Left ventricle myocardium superior (tissue), 1 donor: Measurements from ENCODE around the gene SESN3. TPM values are rescaled to one million over a fixed set of nuclear protein-coding genes. Genes with fewer than 3 reads are reported as not detected.
"Not testable (repeated sequence)": the region's sequence is repeated elsewhere in the genome, so short reads cannot be mapped to it uniquely, and the experiment has no call there.

ENCODE experiments used
- ATAC-seq: fragments of 200-7000 bp; cut with Tn5 transposase; one replicate; pipeline ENCODE4 v1.9.1; 2020; ENCODE audit warnings: mild to moderate bottlenecking, moderate library complexity
- DNase-seq: peaks from one replicate; pipeline ENCODE4 v3.0.0-alpha.2; 2020
- intact Hi-C: fragments of 100-400 bp; cut with micrococcal nuclease; formaldehyde crosslinking; loops from one replicate; pipeline ENCODE4 v1.11.0; 2022
- long read RNA-seq: library from polyadenylated mRNA; unstranded; transcript quantifications from one replicate; pipeline ENCODE4 v2.0.0, GENCODE V29; 2021
- total RNA-seq: library from RNA; stranded (reverse); fragmentation: NEBNext Ultra II Directional; extraction: Animal tissue kit (Norgen Biotek cat#: 25700); gene quantifications from one replicate; pipeline ENCODE4 v1.2.1, GENCODE V29; 2021
- donor health status: DM: no; HTN: yes; CAD: no; lungs with severe emphysema.

The SESN3 gene, protein sequence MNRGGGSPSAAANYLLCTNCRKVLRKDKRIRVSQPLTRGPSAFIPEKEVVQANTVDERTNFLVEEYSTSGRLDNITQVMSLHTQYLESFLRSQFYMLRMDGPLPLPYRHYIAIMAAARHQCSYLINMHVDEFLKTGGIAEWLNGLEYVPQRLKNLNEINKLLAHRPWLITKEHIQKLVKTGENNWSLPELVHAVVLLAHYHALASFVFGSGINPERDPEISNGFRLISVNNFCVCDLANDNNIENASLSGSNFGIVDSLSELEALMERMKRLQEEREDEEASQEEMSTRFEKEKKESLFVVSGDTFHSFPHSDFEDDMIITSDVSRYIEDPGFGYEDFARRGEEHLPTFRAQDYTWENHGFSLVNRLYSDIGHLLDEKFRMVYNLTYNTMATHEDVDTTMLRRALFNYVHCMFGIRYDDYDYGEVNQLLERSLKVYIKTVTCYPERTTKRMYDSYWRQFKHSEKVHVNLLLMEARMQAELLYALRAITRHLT
- 5.7 TPM for total RNA-seq
- long read RNA-seq = 0 reads

DNA sequence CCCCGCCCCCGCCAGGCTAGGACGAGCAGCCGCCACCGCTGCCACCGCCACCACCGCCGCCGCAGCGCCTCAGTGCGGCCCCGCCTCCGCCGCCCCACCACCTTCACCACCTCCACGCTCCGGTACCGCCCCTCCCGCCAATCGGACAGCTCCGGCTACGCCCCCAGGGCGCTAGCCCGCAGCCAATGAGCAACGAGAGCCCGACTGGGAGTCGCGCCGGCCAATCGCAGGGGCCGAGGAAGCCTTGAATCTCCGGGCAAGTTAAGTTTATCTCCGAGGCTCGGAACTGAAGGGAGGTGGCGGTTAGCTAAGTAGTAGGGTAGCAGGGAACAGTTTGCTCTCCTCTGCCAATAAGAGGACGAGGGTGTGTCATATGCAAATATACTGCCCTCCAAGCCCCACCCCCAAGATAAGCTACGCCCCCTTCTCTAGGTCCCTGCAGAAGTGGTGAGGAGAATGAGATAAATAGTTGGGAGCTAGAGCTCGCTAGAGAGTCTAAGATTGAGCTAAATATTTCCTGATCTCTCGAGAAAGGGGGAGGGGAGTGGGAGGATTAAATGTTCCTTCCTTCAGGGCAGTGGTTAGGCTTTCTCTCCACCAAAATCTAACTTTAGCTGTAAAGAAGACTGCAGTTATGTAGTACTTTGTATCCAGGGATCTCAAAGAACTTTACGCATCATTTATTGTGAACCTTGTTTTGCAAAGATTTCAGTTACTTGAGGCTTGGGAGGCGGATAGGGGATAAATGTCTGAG lies at the start of gene SESN3:
Gene SESN3, minus strand, starts transcription at position 76 of the 754 bp plus-strand sequence. CDS start 342 bp downstream, outside the sequence.
- ATAC-seq = peak; percentile 96
- intact Hi-C loops = loop anchor here (5.0 kb wide), 1 partner anchor 106 kb away; no protein-coding TSS in a partner anchor
- DNase-seq = peak; percentile 98

DNA sequence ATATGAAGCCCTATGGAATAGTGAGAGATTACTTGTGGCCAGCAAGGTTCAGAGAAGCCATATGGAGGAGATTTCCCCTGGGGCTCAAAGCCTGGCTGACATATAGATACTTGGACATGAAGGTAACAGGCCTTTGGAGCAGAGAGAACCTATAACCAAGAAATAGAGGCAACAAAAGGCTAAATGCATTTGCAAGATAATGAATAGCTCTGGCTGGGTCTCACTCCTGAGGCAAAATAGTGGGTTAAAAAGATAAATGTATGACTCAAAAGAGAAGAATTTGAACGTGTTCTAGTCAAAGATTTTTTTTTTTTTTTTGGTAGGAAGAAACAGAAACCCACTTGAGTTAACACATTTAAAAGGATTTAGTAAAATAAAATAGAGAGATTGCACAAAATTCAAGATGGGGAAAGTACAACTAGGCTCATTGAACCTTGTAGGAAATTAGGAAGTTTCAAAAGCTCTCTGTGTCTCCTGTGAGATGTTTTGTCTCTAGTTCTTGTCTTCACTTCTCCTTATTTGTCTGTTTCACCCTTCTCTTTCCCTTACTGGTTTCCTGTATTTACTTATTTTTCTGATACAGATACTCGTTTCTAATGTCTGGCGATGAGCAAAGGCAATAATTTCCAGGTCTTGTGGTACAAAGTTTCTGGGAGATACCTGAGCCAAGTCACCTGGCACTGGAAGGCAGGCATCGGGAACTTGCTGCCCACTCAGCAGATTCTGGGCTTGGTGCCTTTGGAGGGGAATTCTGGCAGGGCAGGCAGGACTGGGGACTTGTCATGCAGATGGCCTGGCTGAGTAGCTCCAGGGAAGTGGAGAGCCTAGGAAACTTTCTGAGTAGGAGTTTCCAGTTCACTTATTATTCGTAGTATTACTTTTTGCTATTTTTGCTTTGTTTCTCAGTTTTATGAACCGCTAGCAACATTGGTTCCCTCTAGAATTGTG lies 49.2 kb upstream of the SESN3 start:
- DNase-seq (no peak), ATAC-seq (peak; percentile 60)
- intact Hi-C loops = no loop called here

DNA sequence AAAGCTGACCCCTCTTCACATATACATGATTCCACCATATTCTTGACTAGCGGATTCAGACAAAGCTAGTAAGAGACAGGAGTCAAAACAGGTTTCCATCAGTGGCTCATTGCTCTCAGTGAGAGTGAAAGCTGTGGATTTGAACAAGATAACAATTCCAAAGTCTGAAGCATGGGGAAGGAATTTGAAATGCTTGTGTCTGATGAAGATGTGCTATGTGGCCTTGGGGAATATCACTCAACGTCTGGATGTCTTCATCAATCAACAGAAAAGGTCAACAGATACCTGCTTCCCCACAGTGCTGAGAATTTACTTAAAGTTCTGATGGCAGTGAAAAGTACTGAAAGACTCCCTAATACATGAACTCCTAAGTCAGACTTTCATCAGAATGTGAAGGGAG lies 46.9 kb upstream of the SESN3 start:
- intact Hi-C loops = no loop called here
- DNase-seq (no peak), ATAC-seq (no peak)

DNA sequence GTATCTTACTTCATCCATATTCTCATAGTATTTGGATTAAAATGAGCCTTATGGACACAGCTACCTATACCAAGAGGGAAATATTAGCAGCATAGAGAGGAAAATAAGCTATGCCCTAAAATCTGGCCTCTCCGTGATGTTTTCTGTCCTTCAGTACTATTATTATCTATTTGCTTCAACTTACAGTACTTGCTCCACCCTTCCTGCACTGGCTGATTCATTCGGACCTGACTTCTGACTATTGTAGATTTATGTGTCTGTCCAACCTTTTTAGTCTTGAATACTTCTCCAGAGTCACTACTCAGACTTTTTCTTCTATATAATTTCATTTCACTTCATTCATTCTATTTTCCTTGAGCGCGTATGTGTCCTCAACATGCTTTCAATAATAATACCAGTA lies 45.1 kb upstream of the SESN3 start:
- intact Hi-C loops = no loop called here
- ATAC-seq (no peak), DNase-seq (no peak)

DNA sequence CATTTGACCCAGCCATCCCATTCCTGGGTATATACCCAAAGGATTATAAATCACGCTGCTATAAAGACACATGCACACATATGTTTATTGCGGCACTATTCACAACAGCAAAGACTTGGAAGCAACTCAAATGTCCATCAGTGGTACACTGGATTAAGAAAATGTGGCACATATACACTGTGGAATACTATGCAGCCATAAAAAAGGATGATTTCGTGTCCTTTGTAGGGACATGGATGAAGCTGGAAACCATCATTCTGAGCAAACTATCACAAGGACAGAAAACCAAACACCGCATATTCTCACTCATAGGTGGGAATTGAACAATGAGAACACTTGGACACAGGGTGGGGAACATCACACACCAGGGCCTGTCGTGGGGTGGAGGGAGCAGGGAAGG lies 42.6 kb upstream of the SESN3 start:
- intact Hi-C loops, DNase-seq, ATAC-seq: not testable (repeated sequence)

DNA sequence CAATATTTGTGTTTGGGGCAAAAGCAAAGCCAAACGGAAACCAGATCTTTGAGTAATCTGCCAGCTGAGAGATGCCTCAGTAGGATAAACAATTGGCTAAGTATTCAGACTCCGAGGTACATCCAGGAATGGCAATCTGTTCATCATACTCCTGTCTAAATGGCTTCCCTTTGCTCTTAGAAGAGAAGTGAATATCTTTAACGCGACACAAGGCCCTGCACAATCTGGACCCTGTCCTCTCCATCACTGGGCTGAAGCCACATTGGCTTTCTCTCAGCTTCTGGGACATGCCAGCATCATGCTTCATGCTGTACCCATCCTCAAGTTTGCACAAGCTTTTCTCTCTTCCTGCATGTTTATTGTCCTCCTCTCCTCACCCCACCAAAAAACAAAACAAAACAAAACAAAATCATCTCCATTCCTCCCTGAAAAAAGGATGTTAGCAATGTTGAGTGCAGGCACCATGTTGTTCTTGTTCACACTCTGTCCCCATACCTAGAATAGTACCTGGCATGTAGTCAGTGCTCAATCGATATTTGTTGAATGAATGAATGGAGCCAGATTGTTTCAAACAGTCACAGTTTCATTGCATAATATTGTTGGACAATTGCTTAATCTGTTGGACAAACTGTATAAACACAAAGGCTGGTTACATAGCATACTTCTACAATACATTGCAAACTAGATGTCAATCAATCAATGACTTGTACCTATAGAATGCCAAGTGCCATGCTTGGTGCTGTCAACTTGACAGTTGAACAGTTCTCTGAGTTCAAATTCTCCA lies 38.2 kb upstream of the SESN3 start:
- ATAC-seq = no peak

DNA sequence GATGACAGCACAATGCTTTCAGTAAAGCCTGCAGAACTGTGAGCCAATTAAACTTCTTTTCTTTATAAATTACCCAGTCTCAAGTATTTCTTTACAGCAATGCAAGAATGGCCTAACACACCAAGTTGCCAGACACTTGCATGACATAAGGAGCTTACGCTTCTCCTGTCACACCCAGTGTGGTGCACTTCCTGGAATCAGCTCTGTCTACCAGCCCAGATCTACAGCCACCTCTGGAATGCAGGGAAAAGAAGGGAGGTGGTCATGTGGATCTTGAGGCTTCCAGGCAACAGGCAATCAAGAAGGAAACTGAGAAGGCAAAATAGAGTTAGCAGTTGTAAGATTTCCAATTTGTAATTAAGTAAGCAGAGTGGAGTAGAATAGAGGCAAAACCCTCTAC lies 37.4 kb upstream of the SESN3 start:
- ATAC-seq (no peak), DNase-seq (no peak)
- intact Hi-C loops = no loop called here

More for the DNA sequence above, 38.2 kb upstream of the SESN3 start:
- DNase-seq = no peak
- intact Hi-C loops = no loop called here

DNA sequence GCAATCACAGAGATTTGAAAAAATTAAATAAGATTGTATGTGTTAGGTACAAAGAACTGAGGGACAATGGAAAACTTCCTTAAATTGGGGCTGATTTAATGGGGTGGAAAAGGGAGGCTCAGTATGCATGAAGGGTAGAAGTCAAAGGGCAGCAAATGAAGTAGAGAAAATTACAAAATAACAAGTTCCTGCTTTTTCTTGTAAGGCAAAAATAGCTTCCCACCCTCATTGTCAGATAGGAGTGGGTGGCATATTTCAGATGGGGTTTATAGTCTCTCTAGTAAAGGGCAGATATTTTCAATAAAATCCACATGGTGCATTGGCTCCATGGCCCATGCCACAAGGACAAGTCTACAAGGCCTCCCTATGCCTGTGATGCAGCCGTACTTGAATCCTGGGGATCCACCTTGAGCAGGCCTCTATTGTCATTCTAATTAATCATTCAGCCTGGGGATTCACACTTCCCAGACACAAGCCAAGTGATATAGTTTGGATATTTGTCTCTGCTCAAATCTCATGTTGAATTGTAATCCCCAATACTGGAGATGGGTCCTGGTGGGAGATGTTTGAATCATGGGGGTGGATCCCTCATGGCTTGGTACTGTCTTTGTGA lies 36.7 kb upstream of the SESN3 start:
- intact Hi-C loops = no loop called here
- ATAC-seq = no peak
- no peak for DNase-seq

DNA sequence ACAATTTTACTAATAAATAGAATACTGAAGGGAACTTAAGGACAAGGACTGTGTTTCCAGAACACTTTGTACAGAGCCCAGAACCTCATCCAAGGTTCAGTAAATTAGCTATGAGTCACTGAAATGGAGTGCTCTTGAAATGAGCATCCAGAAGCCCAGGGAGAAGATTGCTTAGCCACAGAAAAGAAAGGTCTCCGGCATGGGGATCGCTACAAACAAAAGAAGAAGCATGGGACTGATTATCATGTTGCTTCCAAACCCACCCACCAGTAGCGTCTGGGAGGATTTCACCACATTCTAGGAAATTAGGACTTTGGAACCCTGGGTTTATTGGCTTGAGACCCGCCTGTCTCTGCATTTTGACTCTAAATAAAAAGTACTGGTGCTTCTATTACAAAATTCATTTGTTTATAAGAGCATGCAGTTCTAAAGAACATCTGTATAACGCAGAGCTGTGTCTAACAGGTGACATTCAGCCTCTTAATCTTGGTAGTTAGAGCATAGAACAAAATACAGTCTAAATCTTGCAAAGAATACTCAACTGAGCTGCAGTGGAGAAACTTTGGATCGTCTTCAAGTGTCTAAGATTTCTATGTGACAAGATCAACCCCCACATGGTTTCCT lies 35.9 kb upstream of the SESN3 start:
- intact Hi-C loops = no loop called here
- DNase-seq = no peak
- peak; percentile 79 for ATAC-seq

DNA sequence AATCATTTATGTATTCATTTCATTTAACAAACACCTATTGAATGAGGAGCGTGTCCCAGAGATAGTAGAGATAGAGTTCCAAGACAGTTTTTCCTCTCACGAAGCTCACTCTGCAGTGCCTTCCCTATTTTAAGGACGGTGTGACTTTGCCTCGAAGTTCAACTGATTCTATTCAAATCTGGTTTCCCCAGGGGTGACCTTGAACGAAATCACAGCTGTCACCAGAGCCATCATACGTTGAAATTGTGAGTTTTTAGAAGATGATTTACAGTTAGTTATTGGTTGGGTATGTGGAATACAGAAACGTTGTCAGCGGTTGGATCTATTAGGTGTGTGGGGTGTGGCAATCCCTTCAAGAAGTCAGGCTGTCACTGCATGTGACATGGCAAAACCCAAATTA lies 33.9 kb upstream of the SESN3 start:
- no peak for DNase-seq
- intact Hi-C loops = no loop called here
- ATAC-seq = no peak

DNA sequence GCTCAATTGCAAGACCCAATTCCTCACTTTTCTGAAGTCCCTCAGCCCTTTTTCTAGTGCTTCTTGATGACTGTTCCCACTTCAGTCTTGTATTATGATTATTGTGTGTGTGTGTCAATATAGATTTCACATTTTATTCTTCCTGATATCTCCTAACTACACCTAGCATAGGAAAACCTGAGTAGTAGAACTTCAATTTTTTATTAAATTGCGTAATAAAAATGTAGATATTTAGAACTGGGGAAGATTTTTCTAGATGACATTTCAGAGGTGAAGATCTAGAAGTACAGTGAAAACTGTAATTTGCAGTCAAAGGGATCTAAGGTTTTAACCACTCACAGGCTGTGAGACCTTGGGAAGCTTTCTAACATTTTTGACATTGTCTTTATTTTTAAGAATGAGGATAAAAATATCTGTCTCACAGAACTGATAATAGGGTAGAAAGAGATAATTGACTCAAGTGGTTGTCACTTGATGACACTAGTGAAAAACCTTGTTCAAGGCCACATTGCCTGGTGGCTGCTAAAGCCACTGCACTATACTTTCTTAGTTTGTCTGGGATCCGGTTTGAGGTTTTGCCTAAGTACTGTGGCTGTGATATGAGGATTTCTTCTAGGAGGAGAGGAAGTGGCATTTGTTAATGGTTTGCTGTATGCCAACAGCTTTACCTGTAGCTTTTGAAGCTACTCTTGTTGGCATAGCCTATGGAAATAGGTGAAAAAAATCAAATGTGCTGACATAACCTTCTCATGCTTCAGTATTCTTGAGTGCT lies 32.2 kb upstream of the SESN3 start:
- intact Hi-C loops = no loop called here
- ATAC-seq (no peak), DNase-seq (no peak)

DNA sequence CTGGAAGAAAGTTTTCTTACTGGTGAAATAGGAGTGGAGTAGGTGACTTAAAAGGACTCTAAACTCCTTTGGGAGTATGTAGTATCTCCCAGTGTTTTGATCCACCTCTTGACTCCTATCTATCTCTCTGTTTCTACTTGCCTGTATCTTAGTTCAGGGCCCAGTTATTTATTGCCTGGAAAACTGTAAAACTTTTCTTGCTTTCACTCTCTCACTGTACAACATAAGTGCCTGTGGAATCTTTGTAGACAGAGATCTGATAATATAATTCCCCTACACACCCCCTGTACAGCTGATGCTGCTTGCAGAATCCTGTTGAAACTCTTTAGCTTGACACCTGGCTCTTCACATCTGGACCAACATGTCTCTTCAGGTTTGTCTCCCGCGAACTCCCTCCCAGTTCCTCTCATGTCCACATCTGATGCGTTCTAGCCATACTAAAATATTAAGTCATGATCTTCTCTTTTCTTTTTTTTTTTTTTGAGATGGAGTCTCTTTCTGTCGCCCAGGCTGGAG lies 26.5 kb upstream of the SESN3 start:
- ATAC-seq = no peak
- intact Hi-C loops = no loop called here
- no peak for DNase-seq

DNA sequence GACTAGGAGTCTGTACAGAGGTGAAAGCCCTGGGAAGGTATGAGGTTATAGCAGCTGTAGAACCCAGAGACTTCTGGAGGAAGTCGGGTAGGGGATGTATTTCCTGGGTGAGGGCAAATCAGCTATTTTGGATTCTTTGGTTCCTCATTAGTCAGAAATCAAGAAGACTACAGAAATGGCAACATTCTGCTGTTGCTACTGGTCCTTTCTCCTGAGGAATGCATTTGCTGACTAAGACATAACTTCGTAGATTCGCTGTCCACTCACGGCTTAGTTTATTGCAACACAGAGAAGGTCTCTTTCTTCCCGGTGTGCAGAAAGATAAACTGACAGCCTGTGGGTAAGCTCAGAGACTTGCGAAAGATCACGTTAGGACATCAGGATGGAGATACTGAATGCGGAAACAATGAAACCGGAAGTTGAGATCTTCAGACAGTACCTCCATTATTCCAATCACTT lies 25.3 kb upstream of the SESN3 start:
- DNase-seq (no peak), ATAC-seq (peak; percentile 33)
- intact Hi-C loops = no loop called here

DNA sequence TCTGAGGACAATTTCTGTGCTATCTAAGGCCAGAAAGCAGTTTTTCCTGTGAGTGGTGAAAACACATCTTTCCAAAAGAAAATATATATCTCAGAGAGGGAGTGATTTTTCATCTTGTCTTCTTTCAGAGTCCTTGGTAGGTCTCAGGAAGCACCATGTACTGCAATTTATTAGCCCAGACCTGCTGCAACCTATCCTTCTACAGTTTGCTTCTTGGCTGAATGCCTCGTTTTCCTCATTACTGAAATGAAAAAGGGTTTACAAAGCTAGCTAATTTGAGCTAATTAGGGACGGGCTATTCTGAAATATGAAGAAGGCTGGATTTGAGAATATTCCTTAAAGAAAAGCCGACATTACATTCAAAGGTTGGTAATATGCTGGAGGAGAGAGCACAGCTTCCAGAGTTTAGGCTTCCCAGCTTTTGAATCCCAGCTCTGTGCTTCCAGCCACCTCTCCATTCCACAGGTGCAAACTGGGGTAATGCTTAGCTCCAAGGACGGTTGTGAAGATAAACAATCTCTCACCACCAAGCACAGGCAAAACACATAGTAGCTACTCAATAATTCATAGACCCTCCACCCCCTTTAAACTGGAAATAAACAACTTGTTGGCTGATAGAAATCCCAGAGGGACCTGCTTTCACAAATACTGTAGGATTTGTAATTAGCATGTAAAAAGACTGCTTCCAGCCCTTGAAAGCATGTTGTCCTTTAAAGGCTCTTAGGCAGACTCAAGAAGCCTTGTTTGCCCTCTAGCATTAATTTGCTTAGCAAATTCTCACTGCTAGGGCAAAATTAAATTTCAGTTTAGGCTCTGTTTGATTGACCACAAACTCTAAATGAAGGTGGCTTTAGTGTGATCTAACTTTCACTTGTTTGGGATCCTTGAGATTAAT lies 24.5 kb upstream of the SESN3 start:
- DNase-seq = no peak
- no peak for ATAC-seq
- intact Hi-C loops = no loop called here

DNA sequence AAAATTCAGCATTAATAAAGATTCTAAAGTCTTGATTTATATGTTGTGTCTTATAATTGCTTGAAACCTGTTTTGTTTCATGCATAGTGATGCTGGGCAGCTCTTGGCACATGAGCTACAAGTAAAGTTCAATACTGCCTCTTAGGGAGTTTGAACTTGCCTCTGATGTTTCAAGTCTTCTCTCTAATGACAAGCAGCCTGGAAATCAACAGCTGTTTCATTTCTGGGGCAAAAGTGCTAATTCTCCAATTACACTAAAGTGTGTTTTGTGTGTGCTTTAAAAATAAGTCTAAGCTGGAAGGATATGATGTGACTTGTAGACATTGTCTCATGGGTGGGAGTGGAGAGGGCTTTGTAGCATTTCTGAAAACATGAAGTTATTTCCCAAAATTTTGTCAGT lies 23.7 kb upstream of the SESN3 start:
- ATAC-seq = no peak
- intact Hi-C loops = no loop called here
- no peak for DNase-seq
